Thoracic aorta (tissue), 2 donors: ENCODE results near the gene HDAC9. TPM values are rescaled to one million over a fixed set of nuclear protein-coding genes. Genes with fewer than 3 reads are reported as not detected.

ENCODE experiments used
- ATAC-seq: fragments of 150-250 bp; one replicate; pipeline ENCODE4 v1.8.0; 2017; ENCODE audit warnings: low read depth; ENCODE audit not compliant: insufficient number of reproducible peaks, low FRiP score
- DNase-seq: peaks from one replicate; pipeline ENCODE4 v3.0.0-alpha.2; 2020; ENCODE audit warnings: low spot score
- H3K27ac ChIP-seq, 2 donors: fragments of 200-600 bp; sonication (generic); 1 replicate in 1 of 2; 2 replicates in 1 of 2; pipeline ENCODE4 v1.5.1; 2016; ENCODE audit warnings: mild to moderate bottlenecking in 2 of 2, moderate library complexity in 2 of 2
- H3K27me3 ChIP-seq: fragments of 200-600 bp; sonication (generic); replicated peaks from 2 replicates; pipeline ENCODE4 v1.6.0; 2016; ENCODE audit warnings: mild to moderate bottlenecking; ENCODE audit not compliant: insufficient read depth
- H3K36me3 ChIP-seq: fragments of 200-600 bp; sonication (generic); one replicate; pipeline ENCODE4 v1.5.1; 2016
- H3K4me1 ChIP-seq, 2 donors: fragments of 200-600 bp; sonication (generic); 1 replicate in 1 of 2; 2 replicates in 1 of 2; pipeline versions ENCODE4 v1.5.1 to v1.6.0; 2016; ENCODE audit warnings: low read depth in 2 of 2, mild to moderate bottlenecking in 1 of 2; ENCODE audit not compliant: control insufficient read depth in 1 of 2
- H3K4me3 ChIP-seq: fragments of 200-600 bp; sonication (generic); 2 replicates; pipeline ENCODE4 v1.5.1; 2016; ENCODE audit warnings: mild to moderate bottlenecking
- H3K9me3 ChIP-seq: fragments of 200-600 bp; sonication (generic); 2 replicates; pipeline ENCODE4 v1.5.1; 2016
- total RNA-seq, 2 donors: library from RNA; depleted of rRNA; stranded (reverse); fragments of >200 nt; gene quantifications; one replicate each; pipeline versions ENCODE4 v1.1.0 to v1.2.3, GENCODE V29; 2016
- TF ChIP-seq, protein P1 (sequence below): fragments of 200-600 bp; sonication (generic); IDR thresholded peaks from one replicate; pipeline ENCODE4 v1.5.1; 2019; ENCODE audit warnings: antibody characterized with exemption

The HDAC9 gene
- total RNA-seq, 2 donors from 2014 or later: 64.1 to 81.6 TPM

DNA sequence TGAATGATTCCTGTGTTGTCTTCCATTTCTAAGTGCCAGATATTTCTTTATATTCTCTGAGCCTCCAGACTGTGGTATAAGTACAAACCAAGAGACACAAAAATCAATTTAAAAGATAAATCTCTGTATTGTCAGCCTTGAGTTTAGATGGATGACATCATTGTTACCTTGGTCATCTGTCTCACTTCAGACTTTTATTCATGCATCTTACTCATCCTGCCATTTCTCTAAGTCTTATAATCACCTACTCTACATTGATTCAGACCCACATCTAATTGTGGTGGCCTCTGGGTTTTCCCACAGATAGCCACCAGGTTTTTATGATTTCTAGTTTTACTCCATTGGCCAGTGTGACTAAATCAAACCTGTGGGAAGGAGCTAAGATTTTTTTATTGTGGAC is 26.8 kb upstream of the HDAC9 start:
- no peaks in the 10 kb centered on the region for H3K27me3 ChIP-seq
- H3K4me3 ChIP-seq: no peak overlapping the region
- peaks cover 0 to 28% of the 10 kb centered on the region in 2 donors for H3K4me1 ChIP-seq
- H3K27ac ChIP-seq: no peak overlapping the region
- no peaks in the 10 kb centered on the region for H3K36me3 ChIP-seq
- ATAC-seq (no peak), DNase-seq (no peak)
- peaks cover 4% of the 10 kb centered on the region for H3K9me3 ChIP-seq
- TF ChIP-seq, protein P1, sequence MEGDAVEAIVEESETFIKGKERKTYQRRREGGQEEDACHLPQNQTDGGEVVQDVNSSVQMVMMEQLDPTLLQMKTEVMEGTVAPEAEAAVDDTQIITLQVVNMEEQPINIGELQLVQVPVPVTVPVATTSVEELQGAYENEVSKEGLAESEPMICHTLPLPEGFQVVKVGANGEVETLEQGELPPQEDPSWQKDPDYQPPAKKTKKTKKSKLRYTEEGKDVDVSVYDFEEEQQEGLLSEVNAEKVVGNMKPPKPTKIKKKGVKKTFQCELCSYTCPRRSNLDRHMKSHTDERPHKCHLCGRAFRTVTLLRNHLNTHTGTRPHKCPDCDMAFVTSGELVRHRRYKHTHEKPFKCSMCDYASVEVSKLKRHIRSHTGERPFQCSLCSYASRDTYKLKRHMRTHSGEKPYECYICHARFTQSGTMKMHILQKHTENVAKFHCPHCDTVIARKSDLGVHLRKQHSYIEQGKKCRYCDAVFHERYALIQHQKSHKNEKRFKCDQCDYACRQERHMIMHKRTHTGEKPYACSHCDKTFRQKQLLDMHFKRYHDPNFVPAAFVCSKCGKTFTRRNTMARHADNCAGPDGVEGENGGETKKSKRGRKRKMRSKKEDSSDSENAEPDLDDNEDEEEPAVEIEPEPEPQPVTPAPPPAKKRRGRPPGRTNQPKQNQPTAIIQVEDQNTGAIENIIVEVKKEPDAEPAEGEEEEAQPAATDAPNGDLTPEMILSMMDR: no peak

DNA sequence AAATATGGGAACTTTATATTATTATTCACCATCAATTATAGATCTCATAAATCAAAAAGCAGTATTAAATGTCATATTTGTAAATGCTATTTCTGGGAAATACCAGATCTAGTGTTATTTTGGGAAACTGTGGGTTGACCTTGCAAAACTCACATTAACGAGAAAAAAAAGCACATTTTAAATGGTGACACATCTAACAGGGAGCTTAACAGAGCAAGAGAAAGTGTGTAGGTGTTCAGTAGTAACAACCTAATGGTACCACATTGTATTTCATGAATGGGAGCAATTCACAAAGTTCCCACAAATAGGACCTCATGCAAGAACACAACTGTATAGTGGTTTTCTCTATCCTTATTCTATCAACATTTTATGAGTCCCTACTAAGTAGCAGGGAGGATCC is 26.2 kb upstream of the HDAC9 start:
- no peaks in the 10 kb centered on the region for H3K27me3 ChIP-seq
- peaks cover 4% of the 10 kb centered on the region for H3K9me3 ChIP-seq
- TF ChIP-seq, protein P1: no peak
- DNase-seq (no peak), ATAC-seq (no peak)
- H3K27ac ChIP-seq: no peak overlapping the region
- no peak overlapping the region for H3K4me3 ChIP-seq
- peaks cover 0 to 31% of the 10 kb centered on the region in 2 donors for H3K4me1 ChIP-seq
- no peaks in the 10 kb centered on the region for H3K36me3 ChIP-seq

DNA sequence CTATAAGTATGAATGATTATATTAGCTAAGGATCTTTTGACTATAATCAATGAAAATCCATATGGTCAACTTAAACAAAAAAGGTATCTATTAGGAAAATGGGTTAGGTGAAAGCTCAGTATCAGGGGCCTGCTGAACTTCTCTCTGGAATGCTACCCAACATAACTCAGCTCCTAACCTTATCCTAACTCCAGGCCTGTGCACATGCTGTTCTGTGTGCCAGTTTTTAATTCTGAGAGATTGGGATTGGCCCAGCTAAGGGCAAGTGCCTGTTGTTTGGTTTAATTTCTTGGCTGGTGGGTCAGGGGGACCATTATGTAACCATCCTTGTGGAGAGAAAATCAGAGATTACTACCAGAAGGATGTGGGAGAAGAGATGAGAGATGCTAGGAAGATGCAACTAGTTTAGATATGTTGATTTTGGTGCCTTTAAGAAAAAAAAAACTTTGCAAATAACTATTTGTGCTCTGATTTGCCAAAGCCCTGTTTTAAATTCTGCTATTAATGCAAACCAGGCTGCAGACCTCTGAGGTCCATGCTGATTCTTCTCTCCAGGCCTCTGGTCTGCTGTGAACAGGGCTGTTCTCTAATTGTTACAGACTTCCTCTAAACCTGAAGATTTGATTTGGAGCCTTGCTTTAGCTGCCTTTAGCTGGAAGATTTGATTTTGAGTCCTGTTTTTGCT is 23.9 kb upstream of the HDAC9 start:
- Histone ChIP-seq H3K27ac (no peak overlapping the region), H3K36me3 (no peaks in the 10 kb centered on the region), H3K4me3 (no peak overlapping the region), H3K27me3 (no peaks in the 10 kb centered on the region), H3K9me3 (no peaks in the 10 kb centered on the region), H3K4me1 (peaks cover 0 to 31% of the 10 kb centered on the region in 2 donors)
- DNase-seq (no peak), ATAC-seq (no peak)
- TF ChIP-seq, protein P1: no peak

DNA sequence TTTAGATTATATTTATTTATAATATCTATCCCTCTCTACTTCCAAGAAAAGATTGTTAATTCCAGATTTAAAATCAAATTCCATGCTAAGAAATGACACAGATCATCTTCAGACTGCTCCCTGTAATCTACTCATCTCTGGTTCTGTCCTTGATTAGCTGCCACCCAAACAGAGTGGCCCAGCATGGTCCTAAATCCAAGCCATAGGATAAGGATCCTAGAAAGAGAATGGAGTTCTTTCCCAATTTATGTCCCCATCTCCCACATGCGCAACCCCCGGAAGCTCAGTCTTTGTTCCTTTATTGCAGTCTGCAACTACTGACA is 23.4 kb upstream of the HDAC9 start:
- no peaks in the 10 kb centered on the region for H3K27me3 ChIP-seq
- H3K27ac ChIP-seq: no peak overlapping the region
- DNase-seq (no peak), ATAC-seq (no peak)
- no peaks in the 10 kb centered on the region for H3K9me3 ChIP-seq
- H3K4me1 ChIP-seq: peaks cover 0 to 31% of the 10 kb centered on the region in 2 donors
- H3K36me3 ChIP-seq: no peaks in the 10 kb centered on the region
- H3K4me3 ChIP-seq: no peak overlapping the region
- TF ChIP-seq, protein P1: no peak

DNA sequence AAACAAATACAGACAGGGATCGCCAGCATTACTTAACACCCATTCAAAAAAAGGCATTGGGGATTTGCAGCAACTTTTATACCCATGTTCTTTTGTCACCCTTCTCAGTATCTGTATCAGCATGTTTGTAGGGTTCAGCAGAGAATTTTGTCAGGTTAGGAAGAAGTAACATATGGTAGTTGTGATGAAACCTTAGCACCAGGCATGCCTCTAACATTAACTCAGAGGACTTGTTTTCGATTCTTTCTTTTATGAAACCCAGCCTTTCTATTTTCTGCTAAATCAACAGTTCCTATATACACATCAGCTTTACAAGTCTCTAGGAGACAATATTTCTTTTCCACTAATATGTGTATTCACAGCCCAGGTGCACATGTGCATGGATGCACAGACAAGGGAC is 22.4 kb upstream of the HDAC9 start:
- ATAC-seq: no peak
- Histone ChIP-seq H3K27ac (no peak overlapping the region), H3K27me3 (no peaks in the 10 kb centered on the region), H3K4me3 (no peak overlapping the region), H3K9me3 (no peaks in the 10 kb centered on the region), H3K4me1 (peaks cover 0 to 31% of the 10 kb centered on the region in 2 donors), H3K36me3 (no peaks in the 10 kb centered on the region)
- no peak for DNase-seq
- TF ChIP-seq, protein P1: no peak
